Gastrocnemius medialis (tissue), 4 donors: ENCODE results near the gene RASAL3. TPM values are rescaled to one million over a fixed set of nuclear protein-coding genes. Genes with fewer than 3 reads are reported as not detected.

Experiments used
- ATAC-seq, 2 donors: fragments of 150-250 bp; one replicate each; pipeline ENCODE4 v1.9.1; 2016
- DNase-seq, 2 donors: peaks; one replicate each; pipeline ENCODE4 v3.0.0-alpha.2; 2019
- H3K27ac ChIP-seq, 4 donors: fragments of 200-600 bp; sonication (generic); 1 replicate in 1 of 4; 2 replicates in 3 of 4; pipeline ENCODE4 v1.5.1; 2016 to 2018; ENCODE audit warnings: mild to moderate bottlenecking in 2 of 4, moderate library complexity in 1 of 4
- H3K27me3 ChIP-seq, 3 donors: fragments of 200-600 bp; sonication (generic) in 2 of 3; 1 replicate in 1 of 3; 2 replicates in 2 of 3; pipeline versions ENCODE4 v1.5.1 to v1.6.0; 2016 to 2019; ENCODE audit warnings: mild to moderate bottlenecking in 1 of 3, moderate library complexity in 1 of 3
- H3K36me3 ChIP-seq, 2 donors: fragments of 200-600 bp; sonication (generic) in 1 of 2; one replicate each; pipeline ENCODE4 v1.5.1; 2017 to 2018
- H3K4me1 ChIP-seq, 2 donors: fragments of 200-600 bp; sonication (generic) in 1 of 2; one replicate each; pipeline ENCODE4 v1.5.1; 2016 to 2017; ENCODE audit warnings: mild to moderate bottlenecking in 2 of 2
- H3K4me3 ChIP-seq, 4 donors: fragments of 200-600 bp; sonication (generic) in 3 of 4; 1 replicate in 1 of 4; 2 replicates in 3 of 4; pipeline ENCODE4 v1.5.1; 2016 to 2019; ENCODE audit warnings: mild to moderate bottlenecking in 2 of 4
- H3K9me3 ChIP-seq, 3 donors: fragments of 200-600 bp; sonication (generic) in 2 of 3; 1 replicate in 1 of 3; 2 replicates in 2 of 3; pipeline ENCODE4 v1.5.1; 2016 to 2019
- POLR2A ChIP-seq, 2 donors: fragments of 450-650 bp; IDR thresholded peaks; one replicate each; pipeline ENCODE4 v1.6.1; 2017; ENCODE audit warnings: antibody characterized with exemption in 2 of 2, mild to moderate bottlenecking in 2 of 2, moderate library complexity in 2 of 2
- in situ Hi-C, 4 donors: fragments of 200-750 bp; cut with MboI; loops; one replicate each; pipeline versions ENCODE4 v1.15.0 to v1.8.0; 2017; ENCODE audit warnings: low sequenced_read_pairs in 4 of 4
- intact Hi-C: fragments of 100-400 bp; cut with DNase I; formaldehyde crosslinking; loops from one replicate; pipeline ENCODE4 v1.15.1; 2023; ENCODE audit warnings: low total_unique reads
- total RNA-seq, 4 donors: library from RNA; depleted of rRNA; stranded (reverse); fragments of >200 nt; gene quantifications; one replicate each; pipeline versions ENCODE4 v1.1.0 to v1.2.3, GENCODE V29; 2016
- TF ChIP-seq, protein P1 (sequence below), 5 experiments: fragments of 450-650 bp in 3 of 5; fragments of 200-600 bp in 2 of 5; sonication (generic) in 2 of 5; IDR thresholded peaks in 4 of 5; conservative IDR thresholded peaks in 1 of 5; 1 replicate in 4 of 5; 2 replicates in 1 of 5; pipeline ENCODE4 v1.5.1; 2016 to 2019; ENCODE audit warnings: antibody characterized with exemption in 5 of 5, mild to moderate bottlenecking in 3 of 5, moderate library complexity in 3 of 5

Gene RASAL3
- 1 to 10 TPM in 1 of 4 donors, under 1 TPM in 2, not detected in 1; 0.36 to 1.6 (median 0.38) TPM for total RNA-seq

DNA sequence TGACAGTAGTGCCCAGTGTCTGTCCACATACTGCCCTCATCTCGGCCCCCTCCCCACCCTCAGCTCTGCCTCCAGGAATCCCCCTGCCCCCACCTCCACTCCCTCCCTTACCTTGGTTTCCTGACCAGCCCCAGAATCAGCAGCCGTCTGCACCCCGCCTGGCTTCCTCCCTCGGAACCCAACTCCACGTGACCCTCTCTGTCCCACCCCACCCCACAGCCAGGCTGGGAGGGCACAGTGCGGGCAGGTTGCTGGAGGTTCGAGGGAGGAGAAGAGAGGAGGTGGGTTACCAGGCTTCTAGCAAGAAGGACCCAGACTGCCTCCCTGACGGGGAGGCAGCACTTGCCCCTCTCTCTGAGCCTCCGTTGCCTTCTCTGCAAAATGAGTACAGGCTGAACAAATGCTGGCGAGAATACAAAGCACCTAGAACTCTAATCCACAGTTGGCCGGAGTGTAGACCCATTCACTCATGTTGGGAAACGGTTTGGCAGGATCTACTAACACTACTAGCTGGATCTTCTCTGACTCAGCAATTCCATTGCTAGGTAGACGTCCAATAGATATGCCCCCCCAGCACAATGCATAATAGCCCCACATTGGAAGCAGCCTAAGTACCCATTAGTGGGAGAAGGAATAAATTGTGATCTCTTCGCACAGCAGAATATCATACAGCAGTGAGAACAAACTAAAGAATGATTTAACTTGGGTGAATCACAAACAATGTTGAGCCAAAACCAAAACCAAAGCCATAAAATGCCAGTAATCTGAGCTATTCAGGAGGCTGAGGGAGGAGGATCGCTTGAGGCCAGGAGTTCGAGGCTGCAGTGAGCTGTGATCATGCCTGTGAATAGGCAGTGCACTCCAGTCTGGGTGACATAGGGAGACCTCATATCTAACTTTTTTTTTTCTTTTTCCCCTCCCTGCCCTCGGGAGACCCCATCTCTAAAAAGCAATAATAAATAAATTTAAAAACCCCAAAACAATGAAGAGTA is at the start of gene RASAL3:
TSS of gene RASAL3 (minus strand) at position 151 of the 992 bp plus-strand sequence. CDS start 186 bp downstream, outside the sequence.
- Histone ChIP-seq H3K36me3 (no peaks in the 10 kb centered on the region), H3K4me1 (no peaks in the 10 kb centered on the region), H3K27ac (peak within 1 kb of the TSS; percentile 30 to 50 (median 32)), H3K4me3 (peak within 1 kb of the TSS; percentile 17 to 40 (median 25)), H3K9me3 (no peaks in the 10 kb centered on the region), H3K27me3 (peaks cover 16 to 30% (median 16%) of the 10 kb centered on the region in 3 donors)
- intact Hi-C loops (no loop called here), in situ Hi-C loops (loop anchor here in 2 of 4 donors (10.0 to 25.0 kb wide), 2 partner anchors 90 to 98 kb away; no protein-coding TSS in a partner anchor)
- TF ChIP-seq POLR2A (IDR thresholded peaks at IDR 0.05): no peak
- TF ChIP-seq, protein P1, sequence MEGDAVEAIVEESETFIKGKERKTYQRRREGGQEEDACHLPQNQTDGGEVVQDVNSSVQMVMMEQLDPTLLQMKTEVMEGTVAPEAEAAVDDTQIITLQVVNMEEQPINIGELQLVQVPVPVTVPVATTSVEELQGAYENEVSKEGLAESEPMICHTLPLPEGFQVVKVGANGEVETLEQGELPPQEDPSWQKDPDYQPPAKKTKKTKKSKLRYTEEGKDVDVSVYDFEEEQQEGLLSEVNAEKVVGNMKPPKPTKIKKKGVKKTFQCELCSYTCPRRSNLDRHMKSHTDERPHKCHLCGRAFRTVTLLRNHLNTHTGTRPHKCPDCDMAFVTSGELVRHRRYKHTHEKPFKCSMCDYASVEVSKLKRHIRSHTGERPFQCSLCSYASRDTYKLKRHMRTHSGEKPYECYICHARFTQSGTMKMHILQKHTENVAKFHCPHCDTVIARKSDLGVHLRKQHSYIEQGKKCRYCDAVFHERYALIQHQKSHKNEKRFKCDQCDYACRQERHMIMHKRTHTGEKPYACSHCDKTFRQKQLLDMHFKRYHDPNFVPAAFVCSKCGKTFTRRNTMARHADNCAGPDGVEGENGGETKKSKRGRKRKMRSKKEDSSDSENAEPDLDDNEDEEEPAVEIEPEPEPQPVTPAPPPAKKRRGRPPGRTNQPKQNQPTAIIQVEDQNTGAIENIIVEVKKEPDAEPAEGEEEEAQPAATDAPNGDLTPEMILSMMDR (IDR thresholded peaks at IDR 0.05 in 4 of 5, conservative IDR thresholded peaks at IDR 0.05 in 1 of 5): no peak
- ATAC-seq (no peak), DNase-seq (peak in 1 of 2 donors; percentile 17)

GRCh38 chr19:15511671-15512424 is 47.5 kb upstream of the RASAL3 start:
- no peaks in the 10 kb centered on the region for H3K4me1 ChIP-seq
- intact Hi-C loops: no loop called here
- ATAC-seq (no peak), DNase-seq (no peak)
- H3K27me3 ChIP-seq: peaks cover 18 to 36% (median 28%) of the 10 kb centered on the region in 3 donors
- H3K9me3 ChIP-seq: no peaks in the 10 kb centered on the region
- H3K27ac ChIP-seq: no peak overlapping the region
- TF ChIP-seq, protein P1 (IDR thresholded peaks at IDR 0.05 in 4 of 5, conservative IDR thresholded peaks at IDR 0.05 in 1 of 5): no peak
- no peak for TF ChIP-seq POLR2A (IDR thresholded peaks at IDR 0.05)
- H3K4me3 ChIP-seq: no peak overlapping the region
- H3K36me3 ChIP-seq: no peaks in the 10 kb centered on the region
- in situ Hi-C loops: no loop called here

- ATAC-seq (no peak), DNase-seq (no peak)
- intact Hi-C loops: no loop called here
- Histone ChIP-seq H3K27me3 (peaks cover 36 to 43% (median 43%) of the 10 kb centered on the region in 3 donors), H3K9me3 (no peaks in the 10 kb centered on the region), H3K4me1 (no peaks in the 10 kb centered on the region), H3K36me3 (no peaks in the 10 kb centered on the region), H3K4me3 (peak within 1 kb of the TSS in 2 of 4 donors; percentile 18 to 34), H3K27ac (no peak within 1 kb of the TSS)
- in situ Hi-C loops: no loop called here
- no peak for TF ChIP-seq POLR2A (IDR thresholded peaks at IDR 0.05)
- TF ChIP-seq, protein P1 (IDR thresholded peaks at IDR 0.05 in 4 of 5, conservative IDR thresholded peaks at IDR 0.05 in 1 of 5): no peak
These were observed 43.8 kb upstream of the RASAL3 start, which contains the start of gene CYP4F22 for GRCh38 chr19:15508035-15508710. Gene CYP4F22, plus strand, starts transcription at chr19:15508525. Its CDS starts 16,812 bp downstream, at chr19:15525337.
